Type B pancreatic cell (in vitro differentiated cells): ENCODE measurements around the gene SPATA12. TPM values are rescaled to one million over a fixed set of nuclear protein-coding genes. Genes with fewer than 3 reads are reported as not detected.
A peak's percentile ranks its signal among the peaks of the same experiment; 100 is the strongest.

ENCODE experiments used
- DNase-seq: peaks from one replicate; pipeline ENCODE4 v3.0.0; 2021; ENCODE audit warnings: mixed read lengths; ENCODE audit not compliant: unreplicated experiment; ENCODE audit errors: extremely low spot score
- H3K27ac Mint-ChIP-seq: 2 replicates; pipeline ENCODE4 v1.8.0; 2021; ENCODE audit warnings: mild to moderate bottlenecking, mixed read lengths
- H3K27me3 Mint-ChIP-seq: 2 replicates; pipeline ENCODE4 v1.8.0; 2021; ENCODE audit warnings: mixed read lengths
- H3K36me3 Mint-ChIP-seq: 2 replicates; pipeline ENCODE4 v1.8.0; 2021; ENCODE audit warnings: mixed read lengths
- H3K4me1 Mint-ChIP-seq: one replicate; pipeline ENCODE4 v1.8.0; 2021; ENCODE audit warnings: mixed read lengths; ENCODE audit not compliant: unreplicated experiment
- H3K4me3 Mint-ChIP-seq: 2 replicates; pipeline ENCODE4 v1.8.0; 2021; ENCODE audit warnings: mild to moderate bottlenecking, mixed read lengths
- H3K9me3 Mint-ChIP-seq: 2 replicates; pipeline ENCODE4 v1.8.0; 2021; ENCODE audit warnings: mixed read lengths
- long read RNA-seq: library from polyadenylated mRNA; unstranded; transcript quantifications from one replicate; pipeline ENCODE4 v2.0.0, GENCODE V29; 2020
- total RNA-seq: library from RNA; stranded (reverse); gene quantifications from 2 replicates; pipeline ENCODE4 v1.2.1, GENCODE V29; 2021; ENCODE audit warnings: low replicate concordance
- TF ChIP-seq, protein P1 (sequence below): fragments of 200-600 bp; sonication (generic); conservative IDR thresholded peaks from 2 replicates; pipeline ENCODE4 v1.5.0; 2021; ENCODE audit warnings: antibody characterized with exemption, mild to moderate bottlenecking

Gene SPATA12, protein sequence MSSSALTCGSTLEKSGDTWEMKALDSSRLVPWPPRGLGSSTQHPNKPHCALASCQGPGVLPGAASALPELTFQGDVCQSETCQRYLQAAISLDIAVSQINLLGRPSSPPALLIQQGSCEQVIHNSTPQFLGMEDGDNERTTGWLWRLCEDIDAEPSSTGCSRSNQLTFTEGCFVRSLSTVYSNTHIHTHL
- not detected in 2 replicates for total RNA-seq
- long read RNA-seq, partial matches to known transcripts, result 0 of 1 reads
- long read RNA-seq, other reads (novel, unspliced or antisense), result 0 of 1 reads

DNA sequence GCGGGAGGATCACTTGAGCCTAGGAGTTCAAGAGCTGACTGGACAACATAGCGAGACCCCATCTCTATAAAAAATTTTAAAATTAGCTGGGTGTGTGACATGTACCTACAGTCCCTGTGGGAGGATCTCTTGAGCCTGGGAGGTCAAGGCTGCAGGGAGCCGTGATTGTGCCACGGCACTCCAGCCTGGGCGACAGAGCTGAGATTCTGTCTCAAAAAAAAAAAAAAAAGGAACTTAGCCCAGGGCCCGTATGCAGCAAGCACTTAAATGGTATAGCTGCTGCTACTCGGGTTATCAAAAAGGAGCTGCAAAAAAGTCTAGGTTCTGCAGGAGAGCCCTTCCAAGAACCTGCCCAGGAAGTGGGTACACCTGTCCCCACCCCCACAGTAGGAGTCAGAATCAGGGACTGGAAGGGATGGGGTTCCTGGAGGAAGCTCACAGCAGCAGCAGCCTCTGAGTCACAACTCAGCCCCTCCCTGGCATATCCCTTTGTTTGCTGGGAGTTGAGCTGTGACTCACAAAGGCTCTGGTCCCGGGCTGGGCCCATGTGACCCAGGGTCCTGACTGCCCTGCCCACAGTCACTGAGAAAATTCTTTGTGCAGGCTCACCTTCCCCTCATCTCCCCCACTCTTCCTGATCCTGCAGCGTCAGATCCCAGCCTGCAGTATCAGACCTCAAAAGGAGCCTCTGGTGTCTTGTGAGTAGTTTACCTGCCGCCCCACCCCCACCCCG is at the start of gene SPATA12:
SPATA12 (plus strand) TSS at position 576 of the 733 bp plus-strand sequence. CDS start 13,031 bp downstream, outside the sequence.
- Mint-ChIP-seq H3K9me3 (no peaks in the 10 kb centered on the region), H3K4me3 (no peak within 1 kb of the TSS), H3K4me1 (peaks cover 28% of the 10 kb centered on the region), H3K27ac (peak within 1 kb of the TSS; percentile 82), H3K27me3 (no peaks in the 10 kb centered on the region), H3K36me3 (no peaks in the 10 kb centered on the region)
- TF ChIP-seq, protein P1, sequence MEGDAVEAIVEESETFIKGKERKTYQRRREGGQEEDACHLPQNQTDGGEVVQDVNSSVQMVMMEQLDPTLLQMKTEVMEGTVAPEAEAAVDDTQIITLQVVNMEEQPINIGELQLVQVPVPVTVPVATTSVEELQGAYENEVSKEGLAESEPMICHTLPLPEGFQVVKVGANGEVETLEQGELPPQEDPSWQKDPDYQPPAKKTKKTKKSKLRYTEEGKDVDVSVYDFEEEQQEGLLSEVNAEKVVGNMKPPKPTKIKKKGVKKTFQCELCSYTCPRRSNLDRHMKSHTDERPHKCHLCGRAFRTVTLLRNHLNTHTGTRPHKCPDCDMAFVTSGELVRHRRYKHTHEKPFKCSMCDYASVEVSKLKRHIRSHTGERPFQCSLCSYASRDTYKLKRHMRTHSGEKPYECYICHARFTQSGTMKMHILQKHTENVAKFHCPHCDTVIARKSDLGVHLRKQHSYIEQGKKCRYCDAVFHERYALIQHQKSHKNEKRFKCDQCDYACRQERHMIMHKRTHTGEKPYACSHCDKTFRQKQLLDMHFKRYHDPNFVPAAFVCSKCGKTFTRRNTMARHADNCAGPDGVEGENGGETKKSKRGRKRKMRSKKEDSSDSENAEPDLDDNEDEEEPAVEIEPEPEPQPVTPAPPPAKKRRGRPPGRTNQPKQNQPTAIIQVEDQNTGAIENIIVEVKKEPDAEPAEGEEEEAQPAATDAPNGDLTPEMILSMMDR, result no peak
- no peak for DNase-seq

DNA sequence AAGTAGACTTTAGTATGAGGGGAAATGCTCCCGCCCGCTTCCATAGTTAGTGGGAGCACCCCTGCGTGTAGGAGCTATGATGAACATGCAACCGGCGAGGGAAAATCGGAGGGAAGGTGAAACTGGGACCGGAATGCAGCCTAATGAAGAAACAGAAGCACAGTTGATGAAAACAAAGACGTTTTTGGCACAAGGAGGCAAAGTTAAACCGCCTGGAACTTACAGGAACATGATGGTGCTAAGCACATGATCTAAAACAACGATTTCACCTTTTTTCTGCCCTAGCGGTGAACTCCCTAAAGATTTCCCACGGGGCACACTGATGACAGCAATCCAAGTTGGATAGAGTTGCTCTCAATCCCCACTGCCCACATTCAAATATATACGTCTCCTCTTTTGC is 49.4 kb upstream of the SPATA12 start:
- no peaks in the 10 kb centered on the region for H3K9me3 Mint-ChIP-seq
- H3K27me3 Mint-ChIP-seq, result no peaks in the 10 kb centered on the region
- no peaks in the 10 kb centered on the region for H3K36me3 Mint-ChIP-seq
- no peak overlapping the region for H3K4me3 Mint-ChIP-seq
- no peak for DNase-seq
- peaks cover 29% of the 10 kb centered on the region for H3K4me1 Mint-ChIP-seq
- H3K27ac Mint-ChIP-seq, result no peak overlapping the region
- TF ChIP-seq, protein P1, result no peak

GRCh38 chr3:57012847-57013246 is 47.6 kb upstream of the SPATA12 start:
- Mint-ChIP-seq H3K4me3 (no peak overlapping the region), H3K9me3 (no peaks in the 10 kb centered on the region), H3K27me3 (no peaks in the 10 kb centered on the region), H3K27ac (no peak overlapping the region), H3K4me1 (peaks cover 15% of the 10 kb centered on the region), H3K36me3 (no peaks in the 10 kb centered on the region)
- TF ChIP-seq, protein P1, result no peak
- DNase-seq, result no peak

DNA sequence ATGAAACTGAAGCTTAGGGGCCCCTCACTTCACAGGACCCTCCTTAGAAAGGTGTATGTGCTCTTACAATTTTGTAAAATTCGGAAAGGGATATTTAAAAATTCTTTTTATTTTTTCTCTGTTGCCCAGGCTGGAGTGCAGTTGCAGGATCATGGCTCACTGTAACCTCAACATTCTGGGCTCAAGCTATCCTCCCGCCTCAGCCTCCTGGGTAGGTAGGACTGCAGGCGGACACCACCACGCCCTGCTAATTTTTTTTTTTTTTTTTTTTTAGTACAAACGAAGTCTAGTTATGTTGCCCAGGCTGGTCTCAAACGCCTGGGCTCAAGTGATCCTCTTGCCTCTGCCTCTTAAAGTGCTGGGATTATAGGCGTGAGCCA is 45.1 kb upstream of the SPATA12 start:
- peaks cover 13% of the 10 kb centered on the region for H3K4me1 Mint-ChIP-seq
- no peak for DNase-seq
- no peak overlapping the region for H3K4me3 Mint-ChIP-seq
- no peaks in the 10 kb centered on the region for H3K36me3 Mint-ChIP-seq
- H3K27me3 Mint-ChIP-seq, result no peaks in the 10 kb centered on the region
- no peak overlapping the region for H3K27ac Mint-ChIP-seq
- H3K9me3 Mint-ChIP-seq, result no peaks in the 10 kb centered on the region
- TF ChIP-seq, protein P1, result no peak

GRCh38 chr3:57015912-57016311 is 44.6 kb upstream of the SPATA12 start:
- no peak for DNase-seq
- H3K27ac Mint-ChIP-seq, result no peak overlapping the region
- TF ChIP-seq, protein P1, result no peak
- H3K4me3 Mint-ChIP-seq, result no peak overlapping the region
- no peaks in the 10 kb centered on the region for H3K27me3 Mint-ChIP-seq
- H3K9me3 Mint-ChIP-seq, result no peaks in the 10 kb centered on the region
- H3K36me3 Mint-ChIP-seq, result no peaks in the 10 kb centered on the region
- H3K4me1 Mint-ChIP-seq, result peaks cover 13% of the 10 kb centered on the region
